ENCODE results near the gene RNASE9. TPM values are rescaled to one million over a fixed set of nuclear protein-coding genes. Genes with fewer than 3 reads are reported as not detected.
"Not testable (repeated sequence)": the region's sequence is repeated elsewhere in the genome, so short reads cannot be mapped to it uniquely, and the experiment has no call there.

RNASE9 gene
- total and polyA plus RNA-seq, 2 donors (not counting 1 experiment from before 2014, with no cell fraction given) = not detected

- no peak overlapping the region for H3K9ac ChIP-seq (ENCODE audit: low read length)
- POLR2A ChIA-PET = no interaction called here
- H3K36me3 ChIP-seq (replicated peaks in 1 of 2; ENCODE audit: control extremely low read depth in 1 of 2, control insufficient read depth in 1 of 2, extremely low read depth in 1 of 2, insufficient read depth in 2 of 2, low read length in 1 of 2) = no peaks in the 10 kb centered on the region
- ATAC-seq (ENCODE audit: low read depth) (no peak), DNase-seq (no peak)
- H3K27ac Mint-ChIP-seq = no peak overlapping the region
- no peaks in the 10 kb centered on the region for H3K27me3 ChIP-seq (replicated peaks in 1 of 4; ENCODE audit: control extremely low read depth in 1 of 4, control insufficient read depth in 3 of 4, insufficient read depth in 4 of 4, low read length in 3 of 4)
- intact Hi-C loops (cut with micrococcal nuclease) = no loop called here
- no peak overlapping the region for H3K4me2 ChIP-seq (replicated peaks; ENCODE audit: low read depth, low read length, poor library complexity, severe bottlenecking)
- no peaks in the 10 kb centered on the region for H3K79me2 ChIP-seq (ENCODE audit: control insufficient read depth, insufficient read depth, low read length)
- no peak overlapping the region for H3K4me3 ChIP-seq (ENCODE audit: control extremely low read depth in 1 of 5, extremely low read depth in 1 of 5, insufficient read depth in 1 of 5, low read depth in 2 of 5, low read length in 4 of 5)
- no peaks in the 10 kb centered on the region for H3K27me3 Mint-ChIP-seq
- no peaks in the 10 kb centered on the region for H3K9me3 ChIP-seq (ENCODE audit: control extremely low read depth in 1 of 3, control insufficient read depth in 2 of 3, insufficient read depth in 1 of 3, low read length in 2 of 3)
- H3K4me1 Mint-ChIP-seq = no peaks in the 10 kb centered on the region
- H2AFZ ChIP-seq (ENCODE audit: insufficient read depth, low read depth, low read length, poor library complexity, severe bottlenecking) = no peak overlapping the region
- H3K9me3 Mint-ChIP-seq (ENCODE audit: insufficient read depth) = no peaks in the 10 kb centered on the region
- TF ChIP-seq EZH2 (IDR thresholded peaks at IDR 0.05; ENCODE audit: borderline replicate concordance, insufficient read depth, low read depth, low read length, poor library complexity, severe bottlenecking) (no peak), CTCF (IDR thresholded peaks at IDR 0.05) (no peak)
- no peaks in the 10 kb centered on the region for H4K20me1 ChIP-seq (ENCODE audit: control insufficient read depth, insufficient read depth, low read length, poor library complexity, severe bottlenecking)
- CTCF ChIA-PET = no interaction called here
- no peak overlapping the region for H3K4me3 Mint-ChIP-seq
- H3K4me1 ChIP-seq (ENCODE audit: control insufficient read depth in 2 of 2, insufficient read depth in 2 of 2, low read length in 2 of 2) = no peaks in the 10 kb centered on the region
- no peak overlapping the region for H3K27ac ChIP-seq (ENCODE audit: low read length in 2 of 2)
- WGBS (ENCODE audit: insufficient coverage) = 91% methylated on average over 12 of the region's 12 CpGs
Measured at GRCh38 chr14:20601522-20601921, 40.7 kb upstream of the RNASE9 start.

- H3K9me3 Mint-ChIP-seq (ENCODE audit: insufficient read depth) = no peaks in the 10 kb centered on the region
- 100% methylated on average over 1 of the region's 1 CpG for WGBS (ENCODE audit: insufficient coverage)
- ATAC-seq (ENCODE audit: low read depth) = no peak
- no peak overlapping the region for H3K27ac ChIP-seq (ENCODE audit: low read length in 2 of 2)
- no peak overlapping the region for H3K9ac ChIP-seq (ENCODE audit: low read length)
- no peaks in the 10 kb centered on the region for H3K4me1 ChIP-seq (ENCODE audit: control insufficient read depth in 2 of 2, insufficient read depth in 2 of 2, low read length in 2 of 2)
- H3K4me3 Mint-ChIP-seq = no peak overlapping the region
- no peak for DNase-seq
- intact Hi-C loops (cut with micrococcal nuclease) = no loop called here
- H3K27ac Mint-ChIP-seq = no peak overlapping the region
- no peaks in the 10 kb centered on the region for H3K79me2 ChIP-seq (ENCODE audit: control insufficient read depth, insufficient read depth, low read length)
- no peaks in the 10 kb centered on the region for H4K20me1 ChIP-seq (ENCODE audit: control insufficient read depth, insufficient read depth, low read length, poor library complexity, severe bottlenecking)
- no peaks in the 10 kb centered on the region for H3K4me1 Mint-ChIP-seq
- no peak overlapping the region for H3K4me3 ChIP-seq (ENCODE audit: control extremely low read depth in 1 of 5, extremely low read depth in 1 of 5, insufficient read depth in 1 of 5, low read depth in 2 of 5, low read length in 4 of 5)
- no peak overlapping the region for H3K4me2 ChIP-seq (replicated peaks; ENCODE audit: low read depth, low read length, poor library complexity, severe bottlenecking)
- H3K27me3 Mint-ChIP-seq = peaks cover 9% of the 10 kb centered on the region
- ChIA-PET POLR2A (no interaction called here), CTCF (interaction anchor here (0.8 to 1.7 kb wide), 3 partner anchors 12 to 270 kb away, joined by 3 to 5 read pairs (median 3); no protein-coding TSS in a partner anchor)
- no peak for TF ChIP-seq CTCF (IDR thresholded peaks at IDR 0.05)
- TF ChIP-seq EZH2 (IDR thresholded peaks at IDR 0.05; ENCODE audit: borderline replicate concordance, insufficient read depth, low read depth, low read length, poor library complexity, severe bottlenecking) = no peak
- H3K9me3 ChIP-seq (ENCODE audit: control extremely low read depth in 1 of 3, control insufficient read depth in 2 of 3, insufficient read depth in 1 of 3, low read length in 2 of 3) = no peaks in the 10 kb centered on the region
- H2AFZ ChIP-seq (ENCODE audit: insufficient read depth, low read depth, low read length, poor library complexity, severe bottlenecking) = no peak overlapping the region
- H3K27me3 ChIP-seq (replicated peaks in 1 of 4; ENCODE audit: control extremely low read depth in 1 of 4, control insufficient read depth in 3 of 4, insufficient read depth in 4 of 4, low read length in 3 of 4) = no peaks in the 10 kb centered on the region
- H3K36me3 ChIP-seq (replicated peaks in 1 of 2; ENCODE audit: control extremely low read depth in 1 of 2, control insufficient read depth in 1 of 2, extremely low read depth in 1 of 2, insufficient read depth in 2 of 2, low read length in 1 of 2) = no peaks in the 10 kb centered on the region
Measured at GRCh38 chr14:20597108-20597507, 36.3 kb upstream of the RNASE9 start.

- H3K9me3 ChIP-seq (ENCODE audit: control extremely low read depth in 1 of 3, control insufficient read depth in 2 of 3, insufficient read depth in 1 of 3, low read length in 2 of 3); H3K79me2 ChIP-seq (ENCODE audit: control insufficient read depth, insufficient read depth, low read length); H3K9ac ChIP-seq (ENCODE audit: low read length); ATAC-seq (ENCODE audit: low read depth); H3K27me3 ChIP-seq (replicated peaks in 1 of 4; ENCODE audit: control extremely low read depth in 1 of 4, control insufficient read depth in 3 of 4, insufficient read depth in 4 of 4, low read length in 3 of 4); H3K4me2 ChIP-seq (replicated peaks; ENCODE audit: low read depth, low read length, poor library complexity, severe bottlenecking); H3K27ac Mint-ChIP-seq; H3K27ac ChIP-seq (ENCODE audit: low read length in 2 of 2); DNase-seq; H3K4me3 Mint-ChIP-seq; H3K9me3 Mint-ChIP-seq (ENCODE audit: insufficient read depth); H2AFZ ChIP-seq (ENCODE audit: insufficient read depth, low read depth, low read length, poor library complexity, severe bottlenecking); POLR2A ChIA-PET; H3K4me3 ChIP-seq (ENCODE audit: control extremely low read depth in 1 of 5, extremely low read depth in 1 of 5, insufficient read depth in 1 of 5, low read depth in 2 of 5, low read length in 4 of 5); H3K36me3 ChIP-seq (replicated peaks in 1 of 2; ENCODE audit: control extremely low read depth in 1 of 2, control insufficient read depth in 1 of 2, extremely low read depth in 1 of 2, insufficient read depth in 2 of 2, low read length in 1 of 2); H4K20me1 ChIP-seq (ENCODE audit: control insufficient read depth, insufficient read depth, low read length, poor library complexity, severe bottlenecking); H3K4me1 Mint-ChIP-seq; intact Hi-C loops (cut with micrococcal nuclease); H3K4me1 ChIP-seq (ENCODE audit: control insufficient read depth in 2 of 2, insufficient read depth in 2 of 2, low read length in 2 of 2): not testable (repeated sequence)
- H3K27me3 Mint-ChIP-seq = peaks cover 21% of the 10 kb centered on the region
- CTCF ChIA-PET = interaction anchor here (1.6 kb wide), 1 partner anchor 13 kb away, joined by 5 read pairs; no protein-coding TSS in a partner anchor
- 100% methylated on average over 3 of the region's 3 CpGs for whole genome bisulfite sequencing (ENCODE audit: insufficient coverage)
Measured at GRCh38 chr14:20595726-20596125, 34.9 kb upstream of the RNASE9 start.
